ENCODE data around the gene BBS10. TPM values are rescaled to one million over a fixed set of nuclear protein-coding genes. Genes with fewer than 3 reads are reported as not detected.
"Not testable (repeated sequence)": the region's sequence is repeated elsewhere in the genome, so short reads cannot be mapped to it uniquely, and the experiment has no call there.

The BBS10 gene
- total RNA-seq, 1 donor from 2014 or later: 7.6 TPM

GRCh38 chr12:76379261-76379660 lies 31.0 kb upstream of the BBS10 start:
- Histone ChIP-seq H3K4me1 (no peaks in the 10 kb centered on the region), H3K36me3 (peaks cover 0 to 30% of the 10 kb centered on the region in 2 donors), H3K4me3 (no peak overlapping the region), H3K27ac (no peak overlapping the region), H3K9me3 (no peaks in the 10 kb centered on the region), H3K27me3 (no peaks in the 10 kb centered on the region)
- DNase-seq (ENCODE audit: extremely low spot score in 2 of 2): no peak
- intact Hi-C loops (cut with DNase I): no loop called here
- TF ChIP-seq CTCF (IDR thresholded peaks at IDR 0.05) (no peak), POLR2AphosphoS5 (IDR thresholded peaks at IDR 0.05; ENCODE audit: insufficient read depth in 1 of 2, low read depth in 1 of 2) (no peak), POLR2A (IDR thresholded peaks at IDR 0.05) (no peak)

GRCh38 chr12:76376876-76377275 lies 28.7 kb upstream of the BBS10 start:
- H3K36me3 ChIP-seq: peaks cover 0 to 43% of the 10 kb centered on the region in 2 donors
- intact Hi-C loops (cut with DNase I); H3K4me1 ChIP-seq; H3K27me3 ChIP-seq; DNase-seq (ENCODE audit: extremely low spot score in 2 of 2); H3K27ac ChIP-seq; H3K4me3 ChIP-seq; H3K9me3 ChIP-seq: not testable (repeated sequence)

DNA sequence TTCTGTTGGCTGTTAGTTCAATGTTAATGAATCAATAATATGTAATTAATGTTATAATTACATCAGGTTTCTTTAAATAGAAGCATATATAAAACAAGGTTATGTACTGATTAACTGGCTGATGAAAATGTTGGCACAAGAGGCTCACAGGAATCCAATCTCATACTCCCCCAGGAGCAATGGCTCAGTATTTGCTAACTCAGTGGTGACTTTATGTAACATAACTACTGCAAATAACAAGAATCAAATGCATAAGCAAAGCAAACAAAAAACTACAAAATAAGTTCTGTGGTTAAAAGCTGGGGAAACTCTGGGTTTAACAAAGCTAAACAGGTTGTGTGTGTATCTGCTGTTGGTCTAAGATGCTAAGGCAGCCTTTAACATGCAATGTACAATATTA lies 27.7 kb upstream of the BBS10 start:
- no peak overlapping the region for H3K4me3 ChIP-seq
- H3K36me3 ChIP-seq: peaks cover 0 to 43% of the 10 kb centered on the region in 2 donors
- no peak for DNase-seq (ENCODE audit: extremely low spot score in 2 of 2)
- H3K9me3 ChIP-seq: no peaks in the 10 kb centered on the region
- no peaks in the 10 kb centered on the region for H3K4me1 ChIP-seq
- no peaks in the 10 kb centered on the region for H3K27me3 ChIP-seq
- H3K27ac ChIP-seq: no peak overlapping the region
- intact Hi-C loops (cut with DNase I): no loop called here
- TF ChIP-seq POLR2AphosphoS5 (IDR thresholded peaks at IDR 0.05; ENCODE audit: insufficient read depth in 1 of 2, low read depth in 1 of 2) (no peak), CTCF (IDR thresholded peaks at IDR 0.05) (no peak), POLR2A (IDR thresholded peaks at IDR 0.05) (no peak)

- Histone ChIP-seq H3K4me3 (no peak overlapping the region), H3K27me3 (no peaks in the 10 kb centered on the region), H3K36me3 (peaks cover 0 to 43% of the 10 kb centered on the region in 2 donors), H3K27ac (no peak overlapping the region), H3K9me3 (no peaks in the 10 kb centered on the region), H3K4me1 (no peaks in the 10 kb centered on the region)
- intact Hi-C loops (cut with DNase I): no loop called here
- TF ChIP-seq POLR2A (IDR thresholded peaks at IDR 0.05): no peak
- TF ChIP-seq CTCF (IDR thresholded peaks at IDR 0.05): no peak
- TF ChIP-seq POLR2AphosphoS5 (IDR thresholded peaks at IDR 0.05; ENCODE audit: insufficient read depth in 1 of 2, low read depth in 1 of 2): no peak
- no peak for DNase-seq (ENCODE audit: extremely low spot score in 2 of 2)
These were observed 27.3 kb upstream of the BBS10 start for GRCh38 chr12:76375470-76375869.

DNA sequence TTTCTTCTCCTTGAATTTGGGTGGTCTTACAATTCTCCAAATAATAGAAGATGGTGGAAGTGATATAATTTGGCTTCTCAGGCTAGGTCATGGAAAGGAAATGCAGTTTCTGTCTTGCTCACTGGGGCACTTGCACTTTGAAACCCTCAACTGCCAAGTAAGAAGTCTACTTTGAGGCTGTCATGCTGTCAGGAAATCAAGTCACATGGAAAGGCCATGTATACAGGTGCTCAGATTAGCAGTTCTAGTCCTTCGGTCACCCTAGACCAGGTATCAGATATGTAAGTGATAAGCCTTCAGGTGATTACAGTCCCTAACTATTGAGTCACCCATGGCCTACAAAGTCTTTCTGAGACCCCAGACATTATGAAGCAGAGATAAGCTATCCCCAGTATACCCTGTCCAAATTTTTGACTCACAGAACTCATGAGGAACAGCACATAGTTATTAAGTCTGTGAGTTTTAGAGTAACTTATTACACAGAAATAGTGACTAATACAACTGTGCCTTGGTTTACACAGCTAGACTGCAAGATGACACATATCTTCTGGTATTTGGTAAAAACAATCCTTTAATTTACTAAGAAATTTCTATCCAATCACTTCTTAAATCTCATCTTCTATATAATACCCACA lies 26.3 kb upstream of the BBS10 start:
- Histone ChIP-seq H3K4me3 (no peak overlapping the region), H3K4me1 (no peaks in the 10 kb centered on the region), H3K27me3 (no peaks in the 10 kb centered on the region), H3K27ac (no peak overlapping the region), H3K36me3 (peaks cover 0 to 50% of the 10 kb centered on the region in 2 donors), H3K9me3 (no peaks in the 10 kb centered on the region)
- TF ChIP-seq POLR2A (IDR thresholded peaks at IDR 0.05) (no peak), CTCF (IDR thresholded peaks at IDR 0.05) (no peak), POLR2AphosphoS5 (IDR thresholded peaks at IDR 0.05; ENCODE audit: insufficient read depth in 1 of 2, low read depth in 1 of 2) (no peak)
- intact Hi-C loops (cut with DNase I): no loop called here
- DNase-seq (ENCODE audit: extremely low spot score in 2 of 2): no peak

Measured in vagina (tissue), 2 donors.